Measurements from ENCODE around the gene PKDCC.

GRCh38 chr2:42087857-42088195 lies 40.0 kb downstream of the PKDCC start:
- no peak for TF ChIP-seq CTCF (optimal IDR thresholded peaks at IDR 0.05 in 1 of 3, IDR thresholded peaks at IDR 0.05 in 1 of 3, conservative IDR thresholded peaks at IDR 0.05 in 1 of 3; ENCODE audit: extremely low read depth in 1 of 3, insufficient read depth in 2 of 3, low read length in 3 of 3)
- no peak for TF ChIP-seq EZH2 (IDR thresholded peaks at IDR 0.05; ENCODE audit: low read length)

All from keratinocyte (primary cell).